HG03135 (cell line): Measurements from ENCODE around the gene LRP10.
"Not testable (repeated sequence)": the region's sequence is repeated elsewhere in the genome, so short reads cannot be mapped to it uniquely, and the experiment has no call there.

ENCODE experiments used
- ATAC-seq: cut with Tn5 transposase; IDR thresholded peaks from one replicate; pipeline ENCODE4 v1.9.1; 2021; ENCODE audit warnings: mild to moderate bottlenecking, moderate library complexity; ENCODE audit not compliant: unreplicated experiment

The LRP10 gene

GRCh38 chr14:22886500-22887259 is 15.1 kb downstream of the LRP10 start:
- peak; percentile 52 for ATAC-seq

GRCh38 chr14:22887260-22887989 is 15.9 kb downstream of the LRP10 start:
- ATAC-seq: peak; percentile 38

- peak; percentile 44 for ATAC-seq
Measured at GRCh38 chr14:22887990-22888378, 16.4 kb downstream of the LRP10 start.

- no peak for ATAC-seq
Measured at GRCh38 chr14:22888662-22889061, 17.1 kb downstream of the LRP10 start.

GRCh38 chr14:22890416-22890815 is 18.9 kb downstream of the LRP10 start:
- ATAC-seq: no peak

- no peak for ATAC-seq
Measured at GRCh38 chr14:22892488-22892887, 20.9 kb downstream of the LRP10 start.

GRCh38 chr14:22893706-22894105 is 22.2 kb downstream of the LRP10 start:
- no peak for ATAC-seq

- no peak for ATAC-seq
Measured at GRCh38 chr14:22895402-22895801, 23.9 kb downstream of the LRP10 start.

- no peak for ATAC-seq
Measured at GRCh38 chr14:22896356-22896755, 24.8 kb downstream of the LRP10 start.

GRCh38 chr14:22896760-22897159 is 25.2 kb downstream of the LRP10 start:
- ATAC-seq: no peak

- no peak for ATAC-seq
Measured at GRCh38 chr14:22897357-22897756, 25.8 kb downstream of the LRP10 start.

GRCh38 chr14:22898302-22899090 is 27.0 kb downstream of the LRP10 start:
- no peak for ATAC-seq

- ATAC-seq: no peak
Measured at GRCh38 chr14:22900081-22900799, 28.7 kb downstream of the LRP10 start.

GRCh38 chr14:22901799-22902198 is 30.3 kb downstream of the LRP10 start:
- no peak for ATAC-seq

GRCh38 chr14:22903742-22904087 is 32.2 kb downstream of the LRP10 start:
- ATAC-seq: no peak

GRCh38 chr14:22905627-22906026 is 34.1 kb downstream of the LRP10 start:
- ATAC-seq: no peak

- no peak for ATAC-seq
Measured at GRCh38 chr14:22906073-22906472, 34.5 kb downstream of the LRP10 start.

- no peak for ATAC-seq
Measured at GRCh38 chr14:22907429-22907828, 35.9 kb downstream of the LRP10 start.

- no peak for ATAC-seq
Measured at GRCh38 chr14:22908601-22909000, 37.1 kb downstream of the LRP10 start.

GRCh38 chr14:22910916-22911315 is 39.4 kb downstream of the LRP10 start:
- ATAC-seq: no peak

- ATAC-seq: not testable (repeated sequence)
Measured at GRCh38 chr14:22914836-22915235, 43.3 kb downstream of the LRP10 start.
